NCI-H345 treated with DMSO at 0.1 percent for 48 hours (cell line): ENCODE results near the gene GCNA.

ENCODE experiments used
- DNase-seq: peaks from one replicate; lab custom pipeline; 2025; ENCODE audit not compliant: unreplicated experiment; lab: John Stamatoyannopoulos, UW

Gene GCNA

DNA sequence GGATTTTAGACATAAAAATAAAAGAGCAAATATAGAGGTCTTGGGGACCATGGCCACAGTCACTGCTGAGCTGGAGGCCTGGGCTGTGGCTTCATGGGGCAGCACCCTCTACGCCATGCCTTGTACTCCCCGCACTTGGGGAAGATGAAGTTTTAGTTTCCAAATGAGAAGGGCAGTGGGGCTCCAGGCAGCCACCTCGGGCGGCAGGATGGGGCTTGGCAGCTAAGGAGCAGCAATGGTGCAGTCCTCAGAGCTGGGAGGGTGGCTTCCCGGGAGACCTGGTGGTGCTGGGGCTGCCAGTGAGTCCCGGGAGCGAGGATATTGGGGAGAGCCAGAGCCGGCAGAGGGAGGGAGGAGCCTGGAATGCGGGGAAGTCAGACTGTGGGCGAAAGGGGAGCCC, 37.7 kb downstream of the GCNA start:
- DNase-seq = no peak

GRCh38 chrX:71616672-71617529, 38.7 kb downstream of the GCNA start:
- no peak for DNase-seq

DNA sequence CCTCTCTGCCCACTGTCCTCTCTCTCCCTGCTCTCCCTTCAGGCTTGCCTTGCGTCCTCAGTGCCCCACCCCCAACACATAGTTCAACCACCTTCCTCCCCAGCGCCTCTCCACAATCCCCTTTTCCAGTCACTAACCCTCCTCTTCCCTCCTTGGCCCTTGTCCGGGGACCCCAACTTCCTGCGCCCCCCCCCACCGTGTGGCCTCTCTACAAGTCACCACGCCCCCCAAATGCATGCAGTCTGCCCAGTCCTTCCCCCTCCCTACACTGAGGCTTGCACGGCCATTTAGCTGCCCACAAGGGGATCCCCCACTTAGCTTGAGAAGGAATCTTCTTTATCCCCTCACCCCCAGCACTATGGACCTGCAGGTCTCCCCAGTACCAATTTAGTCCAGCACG, 39.5 kb downstream of the GCNA start:
- no peak for DNase-seq

- DNase-seq = no peak
These were observed 40.1 kb downstream of the GCNA start, which contains the start of gene CXCR3 for GRCh38 chrX:71618303-71618721. Gene CXCR3, minus strand, starts transcription at chrX:71618511. Its CDS starts 62 bp downstream, at chrX:71618449.

- no peak for DNase-seq
These were observed 40.5 kb downstream of the GCNA start for GRCh38 chrX:71618787-71619186.

DNA sequence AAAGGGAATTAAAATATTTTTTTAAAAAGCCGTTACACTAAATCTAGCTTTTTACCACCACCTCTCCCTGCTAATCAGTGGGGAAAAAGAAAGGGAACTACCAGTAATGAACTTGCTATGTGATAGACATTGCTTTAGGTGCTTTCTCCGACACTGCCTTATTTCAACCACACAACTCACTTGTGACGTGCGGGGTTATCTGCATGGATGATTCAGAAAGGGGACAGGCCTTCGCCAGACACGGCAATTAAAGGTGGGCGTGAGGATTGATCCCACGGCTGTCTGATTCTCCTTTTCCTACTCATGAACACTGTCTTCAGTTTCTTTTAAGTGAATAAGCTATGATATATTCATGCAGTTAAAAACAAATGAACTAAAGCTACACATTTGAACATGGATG, 41.0 kb downstream of the GCNA start:
- DNase-seq = no peak

GRCh38 chrX:71619986-71620385, 41.7 kb downstream of the GCNA start:
- DNase-seq = no peak

- DNase-seq = no peak
These were observed 43.4 kb downstream of the GCNA start for GRCh38 chrX:71621603-71622002.

DNA sequence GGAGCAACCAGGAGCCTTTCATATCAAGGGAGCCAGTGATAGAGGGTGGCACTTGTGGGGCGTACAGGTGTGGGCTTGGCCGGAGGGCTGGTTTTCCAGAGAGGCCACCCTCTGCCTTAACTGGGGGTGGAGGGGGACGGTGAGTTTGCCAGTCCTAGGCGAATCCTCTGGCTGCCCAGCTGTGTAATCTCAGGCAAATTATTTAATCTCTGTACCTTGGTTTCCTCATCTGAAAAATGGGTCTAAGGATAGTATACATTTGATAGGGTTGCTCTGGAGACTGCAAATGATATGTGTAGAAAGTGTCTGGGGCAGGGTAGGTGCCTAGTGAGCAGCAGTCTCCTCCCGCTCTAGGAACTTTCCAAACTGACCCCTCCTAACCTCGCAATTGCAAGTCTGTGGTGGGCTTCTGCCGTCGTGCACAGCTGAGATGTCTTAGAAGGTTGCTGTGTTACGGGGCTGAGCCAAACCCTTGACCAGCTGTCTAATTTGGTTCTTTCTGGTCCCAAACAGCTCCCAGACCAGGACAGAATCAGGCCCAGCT, 43.9 kb downstream of the GCNA start:
- no peak for DNase-seq

- DNase-seq = no peak
These were observed 44.6 kb downstream of the GCNA start for GRCh38 chrX:71622576-71623450.

- no peak for DNase-seq
These were observed 45.5 kb downstream of the GCNA start for GRCh38 chrX:71623714-71624113.

DNA sequence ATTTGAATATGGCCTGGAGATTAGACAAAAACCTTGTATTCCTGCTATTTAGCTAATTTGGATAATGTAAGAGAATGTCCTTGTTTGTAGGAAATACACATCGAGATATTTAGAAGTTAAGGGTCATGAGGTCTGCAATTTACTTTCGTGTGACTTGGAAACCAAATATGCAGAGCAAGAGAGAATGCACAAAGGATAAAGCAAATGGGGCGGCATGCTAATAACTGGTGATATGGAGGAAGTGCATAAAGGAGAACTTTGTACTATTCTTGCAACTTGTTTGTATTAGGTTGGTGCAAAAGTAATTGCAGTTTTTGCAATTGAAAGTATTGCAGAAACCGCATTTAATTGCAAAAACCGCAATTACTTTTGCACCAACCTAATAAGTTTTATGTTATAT, 47.2 kb downstream of the GCNA start:
- no peak for DNase-seq

- DNase-seq = no peak
These were observed 48.3 kb downstream of the GCNA start for GRCh38 chrX:71626576-71626975.

DNA sequence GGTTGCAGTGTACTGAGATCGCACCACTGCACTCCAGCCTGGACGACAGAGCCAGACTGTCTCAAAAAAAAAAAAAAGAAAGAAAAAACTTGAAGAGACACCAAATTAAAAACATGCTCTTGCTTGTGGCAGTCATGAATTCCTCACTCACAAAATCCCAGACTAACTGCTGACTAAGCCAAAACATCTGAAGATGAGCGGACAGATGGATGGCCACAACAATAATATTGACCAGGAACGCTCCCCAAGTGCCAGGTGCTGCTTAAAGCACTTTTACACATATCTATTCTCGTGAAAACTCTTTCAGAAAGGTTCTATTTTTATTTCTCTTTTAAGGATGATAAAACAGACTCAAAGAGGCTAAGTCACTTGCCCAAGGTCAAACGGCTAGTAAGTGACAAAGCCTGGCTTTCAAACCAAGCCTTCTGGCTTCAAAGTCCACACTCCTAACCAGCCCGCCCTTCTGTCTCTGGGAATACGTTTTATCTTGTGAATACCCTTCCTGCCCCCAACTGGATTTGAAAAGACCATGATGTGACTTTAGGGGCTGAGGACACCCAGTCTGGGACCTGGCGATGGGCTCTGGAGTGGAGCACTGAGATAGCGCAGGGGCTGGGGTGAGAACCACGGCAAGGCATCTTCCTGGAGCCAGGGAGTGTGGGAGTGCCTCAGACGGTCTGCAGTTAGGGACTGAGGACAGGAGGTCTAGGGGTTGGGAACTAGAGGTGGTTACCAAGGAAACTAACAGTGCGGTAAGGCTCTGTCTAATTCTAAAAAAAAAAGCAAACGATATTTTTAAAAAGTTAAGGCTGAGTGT, 49.6 kb downstream of the GCNA start:
- no peak for DNase-seq

GRCh38 chrX:71629467-71629866, 51.2 kb downstream of the GCNA start:
- no peak for DNase-seq

GRCh38 chrX:71632923-71633657, 54.9 kb downstream of the GCNA start:
- DNase-seq = peak; percentile 22

DNA sequence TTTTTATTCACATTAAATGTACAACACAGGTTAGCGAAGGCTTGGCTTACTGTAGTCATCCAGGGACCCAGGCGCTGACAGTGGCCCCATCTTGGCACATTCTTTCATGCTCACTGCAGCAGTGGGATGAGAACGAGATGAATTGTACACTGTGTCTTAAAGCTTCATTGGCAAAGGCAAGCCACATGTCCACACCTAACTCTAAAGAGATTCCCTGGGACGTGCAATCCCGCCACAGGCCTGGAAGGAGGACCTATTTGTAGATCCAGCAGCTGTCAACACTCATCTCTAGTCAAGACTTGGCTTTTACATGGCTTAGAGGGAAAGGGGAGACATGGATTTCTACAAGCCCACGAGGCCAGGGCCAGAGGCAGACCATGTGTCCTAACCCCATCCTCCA, 56.1 kb downstream of the GCNA start:
- DNase-seq = no peak

DNA sequence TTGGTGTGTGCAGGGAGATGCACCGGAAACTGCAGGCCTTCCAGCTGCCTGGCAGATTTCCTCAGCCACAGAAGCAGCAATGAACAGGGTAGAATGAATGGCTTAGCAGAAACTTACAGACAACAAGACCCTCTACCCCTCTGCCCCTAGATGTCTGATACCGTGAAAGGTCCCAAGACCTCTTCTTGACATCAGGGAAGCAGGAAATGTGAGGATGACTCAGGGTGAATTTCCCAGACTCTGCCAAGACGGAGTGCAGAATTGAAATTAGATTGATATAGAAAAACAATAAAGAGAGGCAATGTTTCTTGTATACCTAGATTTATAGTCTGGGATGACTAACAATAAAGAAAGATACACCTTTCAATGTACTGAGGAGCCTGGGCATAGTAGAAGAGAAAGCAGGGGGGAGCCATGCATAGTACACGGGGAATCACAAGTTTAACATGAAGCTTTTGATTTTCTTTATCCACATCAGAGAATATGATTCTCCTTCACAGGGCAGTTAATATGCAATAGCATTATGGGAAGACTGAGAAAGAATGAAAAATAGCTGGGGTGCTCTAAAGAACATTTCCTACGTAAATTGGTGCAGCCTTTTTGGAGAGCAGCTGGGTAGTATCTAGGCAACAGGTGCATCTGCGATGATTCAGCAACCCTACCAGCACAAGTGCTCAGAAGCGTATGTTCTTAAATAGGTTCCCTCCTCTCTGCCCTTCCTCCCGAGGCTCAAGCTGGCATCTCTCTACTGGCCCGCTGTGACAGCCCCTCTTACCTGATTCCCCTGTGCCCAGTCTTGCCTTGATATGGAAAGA, 58.4 kb downstream of the GCNA start:
- DNase-seq = peak; percentile 20

GRCh38 chrX:71637253-71637618, 59.0 kb downstream of the GCNA start:
- DNase-seq = no peak
